ENCODE results near the gene ASCL1. TPM values are rescaled to one million over a fixed set of nuclear protein-coding genes. Genes with fewer than 3 reads are reported as not detected.

The ASCL1 gene
- polyA plus RNA-seq, 2 donors = 0.02 TPM; not detected in 1

- Histone ChIP-seq H3K4me3 (ENCODE audit: low read depth in 1 of 2, low read length in 2 of 2) (no peak overlapping the region), H3K9me3 (ENCODE audit: control insufficient read depth in 2 of 2, insufficient read depth in 1 of 2, low read depth in 1 of 2, low read length in 1 of 2) (peaks cover 4 to 6% of the 10 kb centered on the region in 2 donors), H3K4me1 (ENCODE audit: control insufficient read depth in 2 of 2, insufficient read depth in 2 of 2, low read length in 1 of 2) (peaks cover 7 to 9% of the 10 kb centered on the region in 2 donors), H3K27ac (ENCODE audit: low read depth in 2 of 2, low read length in 1 of 2) (no peak overlapping the region), H3K27me3 (ENCODE audit: control insufficient read depth in 1 of 2, insufficient read depth in 2 of 2, low read length in 2 of 2) (peaks cover 30 to 39% of the 10 kb centered on the region in 2 donors), H3K36me3 (ENCODE audit: control insufficient read depth in 2 of 2, insufficient read depth in 2 of 2, low read length in 1 of 2) (no peaks in the 10 kb centered on the region)
- WGBS, 2 donors = 10% methylated on average over 19 of the region's 19 CpGs
These were observed 3.4 kb downstream of the ASCL1 start for GRCh38 chr12:102960766-102961465.

- Histone ChIP-seq H3K9me3 (ENCODE audit: control insufficient read depth in 2 of 2, insufficient read depth in 1 of 2, low read depth in 1 of 2, low read length in 1 of 2) (peaks cover 4 to 6% of the 10 kb centered on the region in 2 donors), H3K4me1 (ENCODE audit: control insufficient read depth in 2 of 2, insufficient read depth in 2 of 2, low read length in 1 of 2) (peaks cover 7 to 8% of the 10 kb centered on the region in 2 donors), H3K27ac (ENCODE audit: low read depth in 2 of 2, low read length in 1 of 2) (no peak overlapping the region), H3K27me3 (ENCODE audit: control insufficient read depth in 1 of 2, insufficient read depth in 2 of 2, low read length in 2 of 2) (peaks cover 30 to 34% of the 10 kb centered on the region in 2 donors), H3K4me3 (ENCODE audit: low read depth in 1 of 2, low read length in 2 of 2) (no peak overlapping the region), H3K36me3 (ENCODE audit: control insufficient read depth in 2 of 2, insufficient read depth in 2 of 2, low read length in 1 of 2) (no peaks in the 10 kb centered on the region)
- 9 to 10% methylated on average over 8 of the region's 8 CpGs for WGBS, 2 donors
These were observed 4.0 kb downstream of the ASCL1 start for GRCh38 chr12:102961466-102961855.

- peaks cover 26 to 34% of the 10 kb centered on the region in 2 donors for H3K27me3 ChIP-seq (ENCODE audit: control insufficient read depth in 1 of 2, insufficient read depth in 2 of 2, low read length in 2 of 2)
- H3K4me1 ChIP-seq (ENCODE audit: control insufficient read depth in 2 of 2, insufficient read depth in 2 of 2, low read length in 1 of 2) = peaks cover 7 to 8% of the 10 kb centered on the region in 2 donors
- H3K9me3 ChIP-seq (ENCODE audit: control insufficient read depth in 2 of 2, insufficient read depth in 1 of 2, low read depth in 1 of 2, low read length in 1 of 2) = peaks cover 4 to 6% of the 10 kb centered on the region in 2 donors
- H3K4me3 ChIP-seq (ENCODE audit: low read depth in 1 of 2, low read length in 2 of 2) = no peak overlapping the region
- no peak overlapping the region for H3K27ac ChIP-seq (ENCODE audit: low read depth in 2 of 2, low read length in 1 of 2)
- 10 to 11% methylated on average over 11 of the region's 11 CpGs for WGBS, 2 donors
- no peaks in the 10 kb centered on the region for H3K36me3 ChIP-seq (ENCODE audit: control insufficient read depth in 2 of 2, insufficient read depth in 2 of 2, low read length in 1 of 2)
These were observed 5.1 kb downstream of the ASCL1 start for GRCh38 chr12:102962532-102962931.

- H3K36me3 ChIP-seq (ENCODE audit: control insufficient read depth in 2 of 2, insufficient read depth in 2 of 2, low read length in 1 of 2) = no peaks in the 10 kb centered on the region
- 9 to 13% methylated on average over 3 of the region's 3 CpGs for WGBS, 2 donors
- H3K4me3 ChIP-seq (ENCODE audit: low read depth in 1 of 2, low read length in 2 of 2) = no peak overlapping the region
- H3K4me1 ChIP-seq (ENCODE audit: control insufficient read depth in 2 of 2, insufficient read depth in 2 of 2, low read length in 1 of 2) = peaks cover 4 to 8% of the 10 kb centered on the region in 2 donors
- peaks cover 26 to 31% of the 10 kb centered on the region in 2 donors for H3K27me3 ChIP-seq (ENCODE audit: control insufficient read depth in 1 of 2, insufficient read depth in 2 of 2, low read length in 2 of 2)
- H3K9me3 ChIP-seq (ENCODE audit: control insufficient read depth in 2 of 2, insufficient read depth in 1 of 2, low read depth in 1 of 2, low read length in 1 of 2) = peaks cover 4 to 6% of the 10 kb centered on the region in 2 donors
- H3K27ac ChIP-seq (ENCODE audit: low read depth in 2 of 2, low read length in 1 of 2) = no peak overlapping the region
These were observed 5.5 kb downstream of the ASCL1 start for GRCh38 chr12:102962986-102963385.

GRCh38 chr12:102963796-102964195, 6.3 kb downstream of the ASCL1 start:
- peaks cover 22 to 24% of the 10 kb centered on the region in 2 donors for H3K27me3 ChIP-seq (ENCODE audit: control insufficient read depth in 1 of 2, insufficient read depth in 2 of 2, low read length in 2 of 2)
- 41 to 43% methylated on average over 4 of the region's 4 CpGs for WGBS, 2 donors

GRCh38 chr12:102964872-102965271, 7.4 kb downstream of the ASCL1 start:
- 2% methylated on average over 21 of the region's 21 CpGs for WGBS, 2 donors
- no peaks in the 10 kb centered on the region for H3K4me1 ChIP-seq (ENCODE audit: control insufficient read depth in 2 of 2, insufficient read depth in 2 of 2, low read length in 1 of 2)
- H3K36me3 ChIP-seq (ENCODE audit: control insufficient read depth in 2 of 2, insufficient read depth in 2 of 2, low read length in 1 of 2) = no peaks in the 10 kb centered on the region
- peaks cover 20 to 22% of the 10 kb centered on the region in 2 donors for H3K27me3 ChIP-seq (ENCODE audit: control insufficient read depth in 1 of 2, insufficient read depth in 2 of 2, low read length in 2 of 2)
- no peak overlapping the region for H3K4me3 ChIP-seq (ENCODE audit: low read depth in 1 of 2, low read length in 2 of 2)
- no peak overlapping the region for H3K27ac ChIP-seq (ENCODE audit: low read depth in 2 of 2, low read length in 1 of 2)
- peaks cover 4 to 6% of the 10 kb centered on the region in 2 donors for H3K9me3 ChIP-seq (ENCODE audit: control insufficient read depth in 2 of 2, insufficient read depth in 1 of 2, low read depth in 1 of 2, low read length in 1 of 2)

More at GRCh38 chr12:102963796-102964195, 6.3 kb downstream of the ASCL1 start:
- Histone ChIP-seq H3K4me1 (ENCODE audit: control insufficient read depth in 2 of 2, insufficient read depth in 2 of 2, low read length in 1 of 2) (no peaks in the 10 kb centered on the region), H3K27ac (ENCODE audit: low read depth in 2 of 2, low read length in 1 of 2) (no peak overlapping the region), H3K4me3 (ENCODE audit: low read depth in 1 of 2, low read length in 2 of 2) (no peak overlapping the region), H3K36me3 (ENCODE audit: control insufficient read depth in 2 of 2, insufficient read depth in 2 of 2, low read length in 1 of 2) (no peaks in the 10 kb centered on the region), H3K9me3 (ENCODE audit: control insufficient read depth in 2 of 2, insufficient read depth in 1 of 2, low read depth in 1 of 2, low read length in 1 of 2) (peaks cover 4 to 6% of the 10 kb centered on the region in 2 donors)

- Histone ChIP-seq H3K4me1 (ENCODE audit: control insufficient read depth in 2 of 2, insufficient read depth in 2 of 2, low read length in 1 of 2) (no peaks in the 10 kb centered on the region), H3K4me3 (ENCODE audit: low read depth in 1 of 2, low read length in 2 of 2) (no peak overlapping the region), H3K36me3 (ENCODE audit: control insufficient read depth in 2 of 2, insufficient read depth in 2 of 2, low read length in 1 of 2) (no peaks in the 10 kb centered on the region), H3K27ac (ENCODE audit: low read depth in 2 of 2, low read length in 1 of 2) (no peak overlapping the region), H3K9me3 (ENCODE audit: control insufficient read depth in 2 of 2, insufficient read depth in 1 of 2, low read depth in 1 of 2, low read length in 1 of 2) (peaks cover 4 to 6% of the 10 kb centered on the region in 2 donors), H3K27me3 (ENCODE audit: control insufficient read depth in 1 of 2, insufficient read depth in 2 of 2, low read length in 2 of 2) (peaks cover 20 to 22% of the 10 kb centered on the region in 2 donors)
- WGBS, 2 donors = 3 to 4% methylated on average over 32 to 38 of the region's 38 CpGs
These were observed 8.0 kb downstream of the ASCL1 start for GRCh38 chr12:102965281-102966155.

- H3K36me3 ChIP-seq (ENCODE audit: control insufficient read depth in 2 of 2, insufficient read depth in 2 of 2, low read length in 1 of 2) = no peaks in the 10 kb centered on the region
- no peak overlapping the region for H3K27ac ChIP-seq (ENCODE audit: low read depth in 2 of 2, low read length in 1 of 2)
- H3K4me3 ChIP-seq (ENCODE audit: low read depth in 1 of 2, low read length in 2 of 2) = no peak overlapping the region
- H3K4me1 ChIP-seq (ENCODE audit: control insufficient read depth in 2 of 2, insufficient read depth in 2 of 2, low read length in 1 of 2) = no peaks in the 10 kb centered on the region
- 29 to 34% methylated on average over 12 of the region's 12 CpGs for WGBS, 2 donors
- peaks cover 4 to 6% of the 10 kb centered on the region in 2 donors for H3K9me3 ChIP-seq (ENCODE audit: control insufficient read depth in 2 of 2, insufficient read depth in 1 of 2, low read depth in 1 of 2, low read length in 1 of 2)
- peaks cover 15 to 18% of the 10 kb centered on the region in 2 donors for H3K27me3 ChIP-seq (ENCODE audit: control insufficient read depth in 1 of 2, insufficient read depth in 2 of 2, low read length in 2 of 2)
These were observed 8.9 kb downstream of the ASCL1 start for GRCh38 chr12:102966200-102966863.

- 10 to 14% methylated on average over 4 of the region's 4 CpGs for WGBS, 2 donors
- no peaks in the 10 kb centered on the region for H3K9me3 ChIP-seq (ENCODE audit: control insufficient read depth in 2 of 2, insufficient read depth in 1 of 2, low read depth in 1 of 2, low read length in 1 of 2)
- H3K36me3 ChIP-seq (ENCODE audit: control insufficient read depth in 2 of 2, insufficient read depth in 2 of 2, low read length in 1 of 2) = no peaks in the 10 kb centered on the region
- H3K27me3 ChIP-seq (ENCODE audit: control insufficient read depth in 1 of 2, insufficient read depth in 2 of 2, low read length in 2 of 2) = peaks cover 0 to 4% of the 10 kb centered on the region in 2 donors
- no peak overlapping the region for H3K4me3 ChIP-seq (ENCODE audit: low read depth in 1 of 2, low read length in 2 of 2)
- no peak overlapping the region for H3K27ac ChIP-seq (ENCODE audit: low read depth in 2 of 2, low read length in 1 of 2)
- H3K4me1 ChIP-seq (ENCODE audit: control insufficient read depth in 2 of 2, insufficient read depth in 2 of 2, low read length in 1 of 2) = no peaks in the 10 kb centered on the region
These were observed 13.3 kb downstream of the ASCL1 start for GRCh38 chr12:102970780-102971179.

Measured in esophagus (tissue), 2 donors.